ENCODE data around the gene SPEF2. TPM values are rescaled to one million over a fixed set of nuclear protein-coding genes. Genes with fewer than 3 reads are reported as not detected.

The SPEF2 gene
- polyA plus RNA-seq, 2 of the 4 experiments (the other 2 are of a cell fraction): 2.2 to 8.7 TPM

DNA sequence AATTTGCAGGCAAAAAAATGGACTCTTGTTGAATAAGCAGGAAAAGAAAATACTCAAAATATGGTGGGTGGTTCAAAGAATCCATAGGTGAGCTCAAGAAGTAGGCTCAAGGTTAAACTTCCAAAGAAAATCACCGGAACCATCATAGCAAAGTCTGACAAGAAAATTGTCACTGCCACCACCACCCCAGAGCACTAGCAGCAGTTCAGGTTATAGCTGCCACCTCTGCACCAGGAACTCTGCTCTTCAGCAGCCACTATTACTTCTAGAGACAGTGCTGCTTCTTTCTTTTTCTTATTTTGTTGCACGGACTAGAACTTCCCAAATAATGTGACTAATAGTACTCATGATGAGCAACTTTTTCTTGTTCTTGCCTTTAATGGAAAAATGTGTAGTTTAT is 70.3 kb downstream of the SPEF2 start (continued):
- TF ChIP-seq, protein P1, sequence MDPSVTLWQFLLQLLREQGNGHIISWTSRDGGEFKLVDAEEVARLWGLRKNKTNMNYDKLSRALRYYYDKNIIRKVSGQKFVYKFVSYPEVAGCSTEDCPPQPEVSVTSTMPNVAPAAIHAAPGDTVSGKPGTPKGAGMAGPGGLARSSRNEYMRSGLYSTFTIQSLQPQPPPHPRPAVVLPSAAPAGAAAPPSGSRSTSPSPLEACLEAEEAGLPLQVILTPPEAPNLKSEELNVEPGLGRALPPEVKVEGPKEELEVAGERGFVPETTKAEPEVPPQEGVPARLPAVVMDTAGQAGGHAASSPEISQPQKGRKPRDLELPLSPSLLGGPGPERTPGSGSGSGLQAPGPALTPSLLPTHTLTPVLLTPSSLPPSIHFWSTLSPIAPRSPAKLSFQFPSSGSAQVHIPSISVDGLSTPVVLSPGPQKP (IDR thresholded peaks at IDR 0.05; ENCODE audit: low read depth, low read length): no peak

DNA sequence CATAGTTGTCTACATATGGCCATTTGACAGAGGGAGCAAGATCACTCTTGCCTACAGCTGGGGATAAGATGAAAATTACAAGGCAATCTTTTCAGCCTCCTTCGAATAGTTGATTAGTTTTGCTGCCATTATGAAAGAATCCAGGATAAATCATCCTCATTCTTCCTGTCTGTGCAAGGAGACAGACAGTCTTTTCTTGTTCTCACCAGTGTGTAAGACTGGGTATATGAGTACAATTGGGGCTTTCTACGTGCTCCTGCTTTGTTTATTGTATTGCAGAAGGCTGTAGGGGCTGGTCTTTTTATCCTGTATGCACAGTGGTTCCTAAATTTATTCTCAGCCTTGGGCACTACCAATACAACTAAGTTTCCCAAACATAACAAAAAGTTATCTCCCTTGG is 76.8 kb downstream of the SPEF2 start:
- no peak for TF ChIP-seq RFX5 (IDR thresholded peaks at IDR 0.05)
- TF ChIP-seq HOXB13 (CRISPR knock-in tag; IDR thresholded peaks at IDR 0.05; ENCODE audit: low read depth): no peak
- FAIRE-seq: no peak
- no peaks in the 10 kb centered on the region for H3K9me3 ChIP-seq
- no peak for DNase-seq (ENCODE audit: low read depth in 1 of 2, low spot score in 1 of 2)
- no peak overlapping the region for H3K4me2 ChIP-seq
- CTCF ChIA-PET: interaction anchor here (0.9 kb wide), 1 partner anchor 19 kb away, joined by 3 read pairs; no protein-coding TSS in a partner anchor
- POLR2A ChIA-PET: no interaction called here
- no peak overlapping the region for H3K4me3 ChIP-seq
- no peak overlapping the region for H3K27ac ChIP-seq
- no peak for ATAC-seq
- H3K4me1 ChIP-seq: no peaks in the 10 kb centered on the region
- WGBS (ENCODE audit: missing lambda C conversion rate): 9% methylated on average over 2 of the region's 2 CpGs

DNA sequence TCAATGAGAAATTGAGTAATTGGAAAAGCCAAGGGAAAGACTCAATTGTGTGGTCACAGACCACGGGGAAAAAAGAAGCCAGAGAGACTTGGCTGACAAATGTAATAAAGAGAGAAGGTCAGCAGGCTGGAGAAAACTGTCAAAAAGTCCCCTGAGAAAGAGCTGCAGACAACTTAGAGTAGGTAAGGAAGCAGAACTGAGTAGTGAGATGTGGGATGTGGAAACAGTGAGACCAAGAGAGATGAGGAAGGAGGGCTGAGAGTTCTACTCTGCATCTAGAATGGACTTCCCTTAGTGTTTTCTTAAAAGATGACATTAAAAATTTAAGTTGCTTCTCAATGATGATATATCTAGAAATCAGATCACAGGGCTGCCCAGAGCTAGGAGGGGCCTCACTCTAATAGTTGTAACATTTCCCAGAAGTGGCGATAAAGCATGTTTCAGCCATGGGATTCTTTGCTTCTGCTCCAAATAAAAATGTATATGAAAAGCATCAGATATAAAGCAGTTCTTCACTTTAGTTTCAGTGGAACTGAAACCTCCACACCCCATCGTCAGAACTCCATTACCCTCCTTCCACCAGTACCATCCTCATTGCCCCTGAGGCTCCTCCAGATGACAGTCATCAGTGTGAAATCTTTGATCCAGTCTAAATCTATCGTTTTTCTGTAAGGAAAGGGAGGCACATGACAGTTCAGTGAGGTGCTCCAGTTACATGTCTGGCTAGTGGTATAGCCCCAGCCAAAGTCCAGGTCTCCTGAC is 80.6 kb downstream of the SPEF2 start:
- no peak for DNase-seq (ENCODE audit: low read depth in 1 of 2, low spot score in 1 of 2)
- ATAC-seq: no peak
- POLR2A ChIA-PET: no interaction called here
- H3K4me2 ChIP-seq: no peak overlapping the region
- H3K4me3 ChIP-seq: no peak overlapping the region
- no peaks in the 10 kb centered on the region for H3K4me1 ChIP-seq
- CTCF ChIA-PET: no interaction called here
- H3K9me3 ChIP-seq: no peaks in the 10 kb centered on the region
- FAIRE-seq: no peak
- H3K27ac ChIP-seq: no peak overlapping the region
- 43% methylated on average over 4 of the region's 4 CpGs for WGBS (ENCODE audit: missing lambda C conversion rate)
- TF ChIP-seq, protein P2, sequence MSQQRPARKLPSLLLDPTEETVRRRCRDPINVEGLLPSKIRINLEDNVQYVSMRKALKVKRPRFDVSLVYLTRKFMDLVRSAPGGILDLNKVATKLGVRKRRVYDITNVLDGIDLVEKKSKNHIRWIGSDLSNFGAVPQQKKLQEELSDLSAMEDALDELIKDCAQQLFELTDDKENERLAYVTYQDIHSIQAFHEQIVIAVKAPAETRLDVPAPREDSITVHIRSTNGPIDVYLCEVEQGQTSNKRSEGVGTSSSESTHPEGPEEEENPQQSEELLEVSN (IDR thresholded peaks at IDR 0.05; ENCODE audit: borderline replicate concordance, low read depth): no peak
- TF ChIP-seq CHD4 (IDR thresholded peaks at IDR 0.05; ENCODE audit: borderline replicate concordance): no peak
- TF ChIP-seq, protein P3, sequence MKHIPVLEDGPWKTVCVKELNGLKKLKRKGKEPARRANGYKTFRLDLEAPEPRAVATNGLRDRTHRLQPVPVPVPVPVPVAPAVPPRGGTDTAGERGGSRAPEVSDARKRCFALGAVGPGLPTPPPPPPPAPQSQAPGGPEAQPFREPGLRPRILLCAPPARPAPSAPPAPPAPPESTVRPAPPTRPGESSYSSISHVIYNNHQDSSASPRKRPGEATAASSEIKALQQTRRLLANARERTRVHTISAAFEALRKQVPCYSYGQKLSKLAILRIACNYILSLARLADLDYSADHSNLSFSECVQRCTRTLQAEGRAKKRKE (CRISPR knock-in tag; IDR thresholded peaks at IDR 0.05; ENCODE audit: low read depth): no peak

DNA sequence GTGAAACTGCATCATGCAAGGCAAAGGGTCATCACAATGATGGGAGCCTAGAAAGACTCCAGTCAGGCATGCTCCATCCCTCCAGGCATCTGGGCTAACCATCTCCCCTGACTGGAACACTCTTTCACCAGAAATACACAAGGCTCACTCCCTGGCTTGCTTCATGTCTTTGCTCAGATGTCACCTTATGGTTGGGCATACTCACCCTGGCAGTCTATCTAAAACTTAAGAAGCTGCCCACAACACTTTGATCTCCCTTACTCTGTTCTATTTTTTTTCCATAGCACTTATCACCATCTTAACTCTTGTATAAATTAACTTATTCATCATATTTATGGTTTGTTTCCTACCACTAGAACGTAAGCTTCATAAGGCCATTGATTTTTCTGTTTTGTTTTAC is 90.0 kb downstream of the SPEF2 start:
- no peak overlapping the region for H3K4me2 ChIP-seq
- FAIRE-seq: no peak
- no peak overlapping the region for H3K4me3 ChIP-seq
- no peaks in the 10 kb centered on the region for H3K4me1 ChIP-seq
- DNase-seq (ENCODE audit: low read depth in 1 of 2, low spot score in 1 of 2): no peak
- POLR2A ChIA-PET: no interaction called here
- ATAC-seq: no peak
- CTCF ChIA-PET: no interaction called here
- H3K9me3 ChIP-seq: no peaks in the 10 kb centered on the region
- H3K27ac ChIP-seq: no peak overlapping the region
- no peak for TF ChIP-seq FOSB (CRISPR knock-in tag; IDR thresholded peaks at IDR 0.05)
- TF ChIP-seq ZSCAN20 (CRISPR knock-in tag; IDR thresholded peaks at IDR 0.05): no peak
- no peak for TF ChIP-seq RFX5 (IDR thresholded peaks at IDR 0.05)
- TF ChIP-seq, protein P2 (IDR thresholded peaks at IDR 0.05; ENCODE audit: borderline replicate concordance, low read depth): no peak
- TF ChIP-seq ZNF302 (CRISPR knock-in tag; IDR thresholded peaks at IDR 0.05): no peak
- 82% methylated on average over 1 of the region's 1 CpG for WGBS (ENCODE audit: missing lambda C conversion rate)

DNA sequence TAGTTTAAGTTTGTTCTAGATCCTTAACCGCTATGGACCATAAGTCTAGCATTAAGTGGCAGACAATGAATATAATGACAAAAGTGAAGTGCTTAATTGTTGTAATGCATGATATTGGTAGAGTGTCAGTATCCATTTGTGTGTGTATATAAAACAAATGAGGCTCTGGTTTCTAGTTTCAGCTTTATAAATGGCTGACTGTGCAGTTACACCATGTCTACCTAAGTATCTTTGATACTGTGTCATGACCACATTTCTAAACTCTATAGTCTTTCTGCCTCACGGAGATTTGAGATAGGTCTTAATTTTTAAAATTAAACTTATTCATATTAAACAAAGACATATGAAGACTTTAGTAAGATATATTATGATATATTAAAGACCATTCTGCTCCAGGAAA is 92.0 kb downstream of the SPEF2 start:
- DNase-seq (ENCODE audit: low read depth in 1 of 2, low spot score in 1 of 2): no peak
- no peak for ATAC-seq
- Histone ChIP-seq H3K27ac (no peak overlapping the region), H3K4me3 (no peak overlapping the region), H3K4me2 (no peak overlapping the region), H3K9me3 (no peaks in the 10 kb centered on the region), H3K4me1 (no peaks in the 10 kb centered on the region)
- no peak for TF ChIP-seq EHMT2 (IDR thresholded peaks at IDR 0.05; ENCODE audit: low read depth)
- TF ChIP-seq MAFK (IDR thresholded peaks at IDR 0.05; ENCODE audit: partially characterized antibody): peak; percentile 65
- TF ChIP-seq CEBPB (IDR thresholded peaks at IDR 0.05): no peak
- TF ChIP-seq, protein P4, sequence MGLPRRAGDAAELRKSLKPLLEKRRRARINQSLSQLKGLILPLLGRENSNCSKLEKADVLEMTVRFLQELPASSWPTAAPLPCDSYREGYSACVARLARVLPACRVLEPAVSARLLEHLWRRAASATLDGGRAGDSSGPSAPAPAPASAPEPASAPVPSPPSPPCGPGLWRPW (IDR thresholded peaks at IDR 0.05): no peak
- POLR2A ChIA-PET: no interaction called here
- 84% methylated on average over 2 of the region's 2 CpGs for WGBS (ENCODE audit: missing lambda C conversion rate)
- CTCF ChIA-PET: no interaction called here
- FAIRE-seq: no peak

Data from A549 (cell line).